Occipital lobe (tissue), 2 donors: Measurements from ENCODE around the gene CNGB1. TPM values are rescaled to one million over a fixed set of nuclear protein-coding genes. Genes with fewer than 3 reads are reported as not detected.
"Not testable (repeated sequence)": the region's sequence is repeated elsewhere in the genome, so short reads cannot be mapped to it uniquely, and the experiment has no call there.

Experiments used
- DNase-seq: peaks from one replicate; lab custom pipeline; 2025; lab: John Stamatoyannopoulos, UW
- total RNA-seq: library from RNA; depleted of rRNA; stranded (reverse); fragments of >200 nt; gene quantifications from one replicate; pipeline ENCODE4 v1.2.3, GENCODE V29; 2014

The CNGB1 gene
- total RNA-seq, 1 donor from 2014 or later, result not detected

GRCh38 chr16:57865746-57866528 lies 105.0 kb downstream of the CNGB1 start:
- DNase-seq, result no peak

GRCh38 chr16:57863434-57864160 lies 107.3 kb downstream of the CNGB1 start:
- DNase-seq, result peak; percentile 51

GRCh38 chr16:57862698-57863433 lies 108.1 kb downstream of the CNGB1 start:
- DNase-seq, result no peak

- DNase-seq, result no peak
These were observed 111.6 kb downstream of the CNGB1 start for GRCh38 chr16:57859331-57859730.

- DNase-seq, result no peak
These were observed 112.3 kb downstream of the CNGB1 start for GRCh38 chr16:57858635-57859034.

GRCh38 chr16:57857991-57858390 lies 112.9 kb downstream of the CNGB1 start:
- DNase-seq, result not testable (repeated sequence)

GRCh38 chr16:57855188-57855587 lies 115.7 kb downstream of the CNGB1 start:
- no peak for DNase-seq

GRCh38 chr16:57852189-57852588 lies 118.7 kb downstream of the CNGB1 start:
- no peak for DNase-seq

- no peak for DNase-seq
These were observed 122.7 kb downstream of the CNGB1 start for GRCh38 chr16:57848181-57848580.

- DNase-seq, result not testable (repeated sequence)
These were observed 124.0 kb downstream of the CNGB1 start for GRCh38 chr16:57846931-57847330.

GRCh38 chr16:57846078-57846697 lies 124.7 kb downstream of the CNGB1 start:
- DNase-seq, result no peak

- DNase-seq, result no peak
These were observed 125.8 kb downstream of the CNGB1 start for GRCh38 chr16:57845115-57845514.

GRCh38 chr16:57844416-57845030 lies 126.4 kb downstream of the CNGB1 start:
- no peak for DNase-seq

- DNase-seq, result no peak
These were observed 127.5 kb downstream of the CNGB1 start for GRCh38 chr16:57843400-57843799.

GRCh38 chr16:57842601-57843000 lies 128.3 kb downstream of the CNGB1 start:
- DNase-seq, result no peak

GRCh38 chr16:57840833-57841232 lies 130.1 kb downstream of the CNGB1 start:
- no peak for DNase-seq

- DNase-seq, result peak; percentile 23
These were observed 132.8 kb downstream of the CNGB1 start for GRCh38 chr16:57838161-57838560.

GRCh38 chr16:57837305-57838125 lies 133.4 kb downstream of the CNGB1 start:
- DNase-seq, result peak; percentile 5

GRCh38 chr16:57835439-57835838 lies 135.5 kb downstream of the CNGB1 start:
- not testable (repeated sequence) for DNase-seq

- no peak for DNase-seq
These were observed 136.0 kb downstream of the CNGB1 start for GRCh38 chr16:57834936-57835335.
